ENCODE measurements around the gene ATP11A. TPM values are rescaled to one million over a fixed set of nuclear protein-coding genes. Genes with fewer than 3 reads are reported as not detected.
"Not testable (repeated sequence)": the region's sequence is repeated elsewhere in the genome, so short reads cannot be mapped to it uniquely, and the experiment has no call there.

ATP11A gene
- total RNA-seq, 1 donor from 2014 or later: 72.0 TPM

GRCh38 chr13:112675366-112675756 lies 14.5 kb upstream of the ATP11A start:
- H3K27ac Mint-ChIP-seq: no peak overlapping the region
- intact Hi-C loops (cut with micrococcal nuclease): no loop called here
- DNase-seq (ENCODE audit: low spot score): no peak
- peaks cover 14% of the 10 kb centered on the region for H3K4me1 Mint-ChIP-seq (ENCODE audit: low read depth)
- H3K27me3 Mint-ChIP-seq (ENCODE audit: low read depth): peaks cover 2% of the 10 kb centered on the region
- no peak overlapping the region for H3K4me3 Mint-ChIP-seq (ENCODE audit: low read depth)
- H3K36me3 Mint-ChIP-seq (ENCODE audit: low read depth): no peaks in the 10 kb centered on the region
- H3K9me3 Mint-ChIP-seq: no peaks in the 10 kb centered on the region

DNA sequence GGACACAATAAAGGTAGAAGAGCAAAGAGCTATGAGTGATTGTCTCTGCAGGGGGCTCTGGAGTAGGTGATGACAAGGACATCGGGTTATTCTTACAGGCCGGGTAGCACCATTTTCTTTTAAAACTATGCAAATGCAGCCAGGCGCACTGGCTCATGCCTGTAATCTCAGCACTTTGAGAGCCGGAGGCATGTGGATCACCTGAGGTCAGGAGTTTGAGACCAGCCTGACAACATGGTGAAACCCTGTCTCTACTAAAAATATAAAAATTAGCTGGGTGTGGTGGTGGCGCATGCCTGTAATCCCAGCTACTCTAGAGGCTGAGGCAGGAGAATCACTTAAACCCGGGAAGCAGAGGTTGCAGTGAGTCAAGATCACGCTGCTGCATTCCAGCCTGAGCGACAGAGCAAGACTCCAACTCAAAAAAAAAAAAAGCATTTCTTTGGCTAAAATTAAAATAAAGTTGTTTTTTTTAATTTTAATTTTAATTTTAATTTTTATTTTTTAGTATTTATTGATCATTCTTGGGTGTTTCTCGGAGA lies 12.3 kb upstream of the ATP11A start:
- H3K36me3 Mint-ChIP-seq (ENCODE audit: low read depth); H3K4me3 Mint-ChIP-seq (ENCODE audit: low read depth); intact Hi-C loops (cut with micrococcal nuclease); H3K27me3 Mint-ChIP-seq (ENCODE audit: low read depth); H3K27ac Mint-ChIP-seq; H3K9me3 Mint-ChIP-seq; DNase-seq (ENCODE audit: low spot score): not testable (repeated sequence)
- H3K4me1 Mint-ChIP-seq (ENCODE audit: low read depth): peaks cover 14% of the 10 kb centered on the region

DNA sequence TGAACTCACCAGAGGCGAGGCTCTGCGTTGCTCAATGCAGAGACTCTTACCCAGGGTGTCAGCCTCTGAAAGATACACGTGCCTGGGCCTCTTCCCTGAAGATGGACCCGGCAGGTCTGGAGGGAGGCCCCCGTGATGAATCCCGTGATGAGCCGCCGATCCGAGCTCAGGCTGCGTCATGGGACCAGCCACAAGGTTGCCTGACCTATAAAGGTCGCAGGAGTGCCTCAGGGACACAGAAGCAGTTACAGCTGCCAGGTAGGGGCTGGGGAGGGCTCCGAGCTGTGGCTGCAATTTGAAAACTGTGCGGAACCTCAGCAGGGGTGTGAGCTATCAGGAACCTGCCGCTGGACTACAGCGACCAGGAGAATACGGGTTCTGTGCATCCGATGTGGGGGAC lies 10.5 kb upstream of the ATP11A start:
- DNase-seq (ENCODE audit: low spot score): no peak
- intact Hi-C loops (cut with micrococcal nuclease): no loop called here
- Mint-ChIP-seq H3K4me3 (ENCODE audit: low read depth) (no peak overlapping the region), H3K4me1 (ENCODE audit: low read depth) (peaks cover 5% of the 10 kb centered on the region), H3K36me3 (ENCODE audit: low read depth) (no peaks in the 10 kb centered on the region), H3K27ac (no peak overlapping the region), H3K9me3 (no peaks in the 10 kb centered on the region), H3K27me3 (ENCODE audit: low read depth) (peaks cover 4% of the 10 kb centered on the region)

DNA sequence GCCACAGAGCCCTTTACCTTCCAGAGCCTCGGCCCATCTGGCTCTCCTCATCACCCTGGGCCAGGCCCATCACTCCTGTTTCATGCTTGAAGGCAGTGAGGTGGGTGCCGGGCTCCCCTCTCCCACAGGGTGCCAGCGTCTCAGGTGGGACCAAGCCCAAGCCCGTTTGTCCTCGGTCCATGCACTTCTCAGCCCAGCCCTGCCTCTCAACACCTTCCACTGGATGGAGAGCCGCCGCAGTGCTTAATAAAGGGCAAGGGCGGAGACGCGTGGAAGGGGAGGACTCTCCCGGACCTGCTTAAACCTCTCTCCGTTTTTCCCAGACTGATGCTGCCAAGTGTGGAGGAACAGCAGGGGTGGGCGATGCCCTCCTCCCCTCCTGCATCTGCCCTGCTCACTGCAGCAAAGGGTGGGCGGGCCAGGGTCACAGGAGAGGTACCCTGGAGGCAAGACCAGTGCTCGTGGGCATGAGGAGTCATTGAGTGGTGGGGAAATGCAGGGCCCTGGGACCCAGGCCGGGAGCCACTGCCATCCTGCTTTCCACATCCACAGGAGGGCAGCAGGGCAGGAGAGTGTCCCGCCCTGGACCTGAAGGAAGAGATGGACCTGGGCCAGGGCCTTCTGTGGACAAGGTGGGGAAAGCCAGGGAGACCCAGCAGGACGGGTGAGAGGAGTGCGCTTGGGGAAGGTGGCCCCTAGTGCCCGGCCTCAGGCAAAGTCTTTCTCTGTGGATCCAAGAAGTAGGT lies 9.7 kb upstream of the ATP11A start:
- Mint-ChIP-seq H3K36me3 (ENCODE audit: low read depth) (no peaks in the 10 kb centered on the region), H3K27ac (no peak overlapping the region), H3K4me1 (ENCODE audit: low read depth) (peaks cover 1% of the 10 kb centered on the region), H3K4me3 (ENCODE audit: low read depth) (no peak overlapping the region), H3K27me3 (ENCODE audit: low read depth) (peaks cover 5% of the 10 kb centered on the region), H3K9me3 (no peaks in the 10 kb centered on the region)
- intact Hi-C loops (cut with micrococcal nuclease): no loop called here
- DNase-seq (ENCODE audit: low spot score): no peak

DNA sequence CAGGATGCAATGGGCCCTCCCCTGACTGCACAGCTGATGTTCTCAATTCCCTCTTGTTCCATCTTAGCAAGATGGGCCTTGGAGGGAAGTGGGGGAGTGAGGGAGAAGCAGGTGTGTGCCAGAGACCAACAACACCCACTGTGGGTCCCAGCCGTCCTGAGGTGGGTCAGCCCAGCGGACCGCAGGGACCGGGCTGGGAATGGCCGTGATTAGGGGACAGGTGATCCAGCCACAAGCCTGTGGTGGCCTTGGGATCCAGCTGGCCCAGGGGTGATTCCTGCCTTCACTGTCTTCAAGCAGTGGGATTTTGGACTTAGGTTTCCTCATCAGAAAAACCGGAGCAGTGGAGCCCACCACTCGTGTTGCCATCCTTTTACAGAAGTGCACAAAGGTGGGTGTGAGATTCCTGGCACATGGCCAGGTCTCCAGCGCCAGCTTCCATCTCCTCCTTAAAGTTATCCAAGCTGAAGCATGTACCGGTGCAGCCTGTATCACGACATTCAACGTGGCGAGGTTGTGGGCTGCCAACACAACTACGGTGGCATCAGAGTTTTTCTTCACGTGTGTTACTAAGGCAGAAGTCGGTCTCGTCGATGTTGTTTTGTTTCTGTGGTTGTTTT lies 9.0 kb upstream of the ATP11A start:
- no peaks in the 10 kb centered on the region for H3K36me3 Mint-ChIP-seq (ENCODE audit: low read depth)
- H3K4me1 Mint-ChIP-seq (ENCODE audit: low read depth): peaks cover under 1% of the 10 kb centered on the region
- intact Hi-C loops (cut with micrococcal nuclease): no loop called here
- H3K4me3 Mint-ChIP-seq (ENCODE audit: low read depth): no peak overlapping the region
- no peak overlapping the region for H3K27ac Mint-ChIP-seq
- peaks cover 5% of the 10 kb centered on the region for H3K27me3 Mint-ChIP-seq (ENCODE audit: low read depth)
- H3K9me3 Mint-ChIP-seq: no peaks in the 10 kb centered on the region
- no peak for DNase-seq (ENCODE audit: low spot score)

DNA sequence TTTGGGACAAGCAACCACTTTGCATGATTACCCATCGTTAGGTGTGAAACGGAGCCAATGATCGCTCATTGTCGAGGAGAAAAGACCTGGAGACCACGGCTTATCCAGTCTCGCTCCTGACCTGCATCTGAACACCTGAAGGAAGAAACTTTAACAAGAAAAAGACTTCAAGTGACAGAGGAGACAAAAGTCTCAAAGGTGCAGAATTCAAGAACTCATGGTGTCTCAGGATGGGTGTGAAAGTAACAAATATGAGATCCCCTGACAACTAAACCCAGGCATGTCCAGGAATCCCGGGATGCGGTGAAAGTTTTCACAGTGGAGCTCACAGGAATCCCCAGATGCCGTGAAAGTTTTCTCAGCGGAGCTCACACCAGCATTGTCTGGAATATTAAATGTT lies 6.3 kb upstream of the ATP11A start:
- Mint-ChIP-seq H3K9me3 (no peaks in the 10 kb centered on the region), H3K4me3 (ENCODE audit: low read depth) (no peak overlapping the region), H3K36me3 (ENCODE audit: low read depth) (no peaks in the 10 kb centered on the region), H3K27me3 (ENCODE audit: low read depth) (peaks cover 3% of the 10 kb centered on the region), H3K27ac (no peak overlapping the region), H3K4me1 (ENCODE audit: low read depth) (peaks cover 11% of the 10 kb centered on the region)
- intact Hi-C loops (cut with micrococcal nuclease): no loop called here
- no peak for DNase-seq (ENCODE audit: low spot score)

GRCh38 chr13:112684071-112684845 lies 5.6 kb upstream of the ATP11A start:
- no peak overlapping the region for H3K27ac Mint-ChIP-seq
- no peaks in the 10 kb centered on the region for H3K9me3 Mint-ChIP-seq
- intact Hi-C loops (cut with micrococcal nuclease): no loop called here
- no peaks in the 10 kb centered on the region for H3K36me3 Mint-ChIP-seq (ENCODE audit: low read depth)
- H3K4me1 Mint-ChIP-seq (ENCODE audit: low read depth): peaks cover 16% of the 10 kb centered on the region
- DNase-seq (ENCODE audit: low spot score): no peak
- no peak overlapping the region for H3K4me3 Mint-ChIP-seq (ENCODE audit: low read depth)
- peaks cover 3% of the 10 kb centered on the region for H3K27me3 Mint-ChIP-seq (ENCODE audit: low read depth)

DNA sequence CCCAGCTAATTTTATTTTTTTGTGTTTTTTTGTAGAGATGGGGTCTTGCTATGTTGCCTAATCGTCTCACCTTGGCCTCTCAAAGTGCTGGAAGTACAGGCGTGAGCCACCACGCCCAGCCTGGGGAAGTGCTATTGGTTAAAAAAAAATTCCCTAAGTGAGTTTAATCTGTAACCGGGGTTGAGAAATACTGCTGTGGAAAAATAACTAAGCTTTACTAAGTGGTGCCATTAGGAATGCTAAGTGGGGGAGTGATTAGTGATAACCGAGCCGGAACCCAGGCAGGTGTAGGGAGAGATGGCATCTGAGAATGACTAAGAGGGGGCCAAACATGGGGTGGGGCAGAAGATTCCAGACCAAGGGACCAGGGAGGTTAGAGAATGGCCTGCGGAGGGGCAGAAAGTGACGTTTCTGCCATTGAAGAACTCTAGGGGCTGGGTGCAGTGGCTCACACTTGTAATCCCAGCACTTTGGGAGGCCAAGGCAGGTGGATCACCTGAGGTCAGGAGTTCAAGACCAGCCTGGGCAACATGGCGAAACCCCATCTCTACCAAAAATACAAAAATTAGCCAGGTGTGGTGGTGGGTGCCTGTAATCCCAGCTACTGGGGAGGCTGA lies 4.5 kb upstream of the ATP11A start:
- intact Hi-C loops (cut with micrococcal nuclease): loop anchor here (5.0 kb wide), 1 partner anchor 1973 kb away; the partner anchor contains the start of gene ING1
- H3K27ac Mint-ChIP-seq; H3K9me3 Mint-ChIP-seq; DNase-seq (ENCODE audit: low spot score); H3K36me3 Mint-ChIP-seq (ENCODE audit: low read depth); H3K27me3 Mint-ChIP-seq (ENCODE audit: low read depth); H3K4me3 Mint-ChIP-seq (ENCODE audit: low read depth): not testable (repeated sequence)
- H3K4me1 Mint-ChIP-seq (ENCODE audit: low read depth): peaks cover 16% of the 10 kb centered on the region

GRCh38 chr13:112685896-112686295 lies 3.9 kb upstream of the ATP11A start:
- H3K27me3 Mint-ChIP-seq (ENCODE audit: low read depth): peaks cover 3% of the 10 kb centered on the region
- intact Hi-C loops (cut with micrococcal nuclease): loop anchor here (5.0 kb wide), 1 partner anchor 1974 kb away; the partner anchor contains the start of gene ING1
- DNase-seq (ENCODE audit: low spot score): no peak
- peaks cover 16% of the 10 kb centered on the region for H3K4me1 Mint-ChIP-seq (ENCODE audit: low read depth)
- no peaks in the 10 kb centered on the region for H3K9me3 Mint-ChIP-seq
- H3K36me3 Mint-ChIP-seq (ENCODE audit: low read depth): no peaks in the 10 kb centered on the region
- no peak overlapping the region for H3K4me3 Mint-ChIP-seq (ENCODE audit: low read depth)
- H3K27ac Mint-ChIP-seq: no peak overlapping the region

DNA sequence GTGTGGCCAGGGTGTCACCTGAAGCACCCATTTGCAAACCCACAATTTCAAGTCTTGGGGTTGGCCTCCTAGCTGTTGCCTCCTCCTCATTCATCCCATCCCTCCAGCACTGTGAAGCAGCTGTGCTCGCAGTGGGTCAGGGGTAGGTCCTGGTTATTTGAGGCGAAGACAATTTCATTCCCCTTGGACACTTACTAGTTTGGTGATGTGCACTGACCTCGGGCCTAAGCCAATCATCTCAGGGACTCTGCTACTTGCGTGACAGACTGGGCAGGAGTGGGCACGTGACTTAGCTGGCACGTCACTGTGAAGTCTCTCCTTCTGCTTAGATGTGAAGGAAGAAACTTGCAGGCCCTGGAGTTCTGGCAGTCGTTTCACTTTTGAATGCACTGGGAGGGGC lies 3.5 kb upstream of the ATP11A start:
- no peak for DNase-seq (ENCODE audit: low spot score)
- H3K27me3 Mint-ChIP-seq (ENCODE audit: low read depth): peaks cover 3% of the 10 kb centered on the region
- no peak overlapping the region for H3K4me3 Mint-ChIP-seq (ENCODE audit: low read depth)
- intact Hi-C loops (cut with micrococcal nuclease): loop anchor here (5.0 kb wide), 1 partner anchor 1974 kb away; the partner anchor contains the start of gene ING1
- no peaks in the 10 kb centered on the region for H3K36me3 Mint-ChIP-seq (ENCODE audit: low read depth)
- H3K4me1 Mint-ChIP-seq (ENCODE audit: low read depth): peaks cover 18% of the 10 kb centered on the region
- no peak overlapping the region for H3K27ac Mint-ChIP-seq
- no peaks in the 10 kb centered on the region for H3K9me3 Mint-ChIP-seq

GRCh38 chr13:112686987-112687386 lies 2.9 kb upstream of the ATP11A start:
- H3K36me3 Mint-ChIP-seq (ENCODE audit: low read depth): no peaks in the 10 kb centered on the region
- H3K4me1 Mint-ChIP-seq (ENCODE audit: low read depth): peaks cover 24% of the 10 kb centered on the region
- DNase-seq (ENCODE audit: low spot score): no peak
- H3K27ac Mint-ChIP-seq: no peak overlapping the region
- no peaks in the 10 kb centered on the region for H3K9me3 Mint-ChIP-seq
- intact Hi-C loops (cut with micrococcal nuclease): loop anchor here (5.0 kb wide), 1 partner anchor 1975 kb away; the partner anchor contains the start of gene ING1
- H3K27me3 Mint-ChIP-seq (ENCODE audit: low read depth): peaks cover 3% of the 10 kb centered on the region
- H3K4me3 Mint-ChIP-seq (ENCODE audit: low read depth): no peak overlapping the region

- peak overlapping the region; percentile 95 for H3K27ac Mint-ChIP-seq
- DNase-seq (ENCODE audit: low spot score): no peak
- H3K27me3 Mint-ChIP-seq (ENCODE audit: low read depth): peaks cover 3% of the 10 kb centered on the region
- intact Hi-C loops (cut with micrococcal nuclease): loop anchor here (1.0 to 5.0 kb wide), 3 partner anchors 14 to 1976 kb away; partner anchors contain the start of genes ING1 and TUBGCP3
- H3K36me3 Mint-ChIP-seq (ENCODE audit: low read depth): no peaks in the 10 kb centered on the region
- peaks cover 31% of the 10 kb centered on the region for H3K4me1 Mint-ChIP-seq (ENCODE audit: low read depth)
- H3K4me3 Mint-ChIP-seq (ENCODE audit: low read depth): peak overlapping the region; percentile 85
- no peaks in the 10 kb centered on the region for H3K9me3 Mint-ChIP-seq
Measured at GRCh38 chr13:112687836-112688559, 1.8 kb upstream of the ATP11A start.

Measured in activated T-helper 2 cell treated with anti-CD3 and anti-CD28 coated beads, Interferon-gamma antibody, Interleukin-2, Interleukin-4, amounts not matched to agents 10 μg/mL and 5 μg/mL and 100 μg/mL, durations not matched to agents 14 hours and 24 hours and 36 hours (primary cell).